NCI-H146 treated with DMSO at 0.1 percent for 48 hours (cell line): ENCODE results near the gene CLEC18A.
"Not testable (repeated sequence)": the region's sequence is repeated elsewhere in the genome, so short reads cannot be mapped to it uniquely, and the experiment has no call there.

Experiments used
- DNase-seq: peaks from one replicate; lab custom pipeline; 2025; ENCODE audit not compliant: unreplicated experiment; lab: John Stamatoyannopoulos, UW

Gene CLEC18A

GRCh38 chr16:69929480-69929879, 21.7 kb upstream of the CLEC18A start:
- no peak for DNase-seq

GRCh38 chr16:69930117-69930776, 20.9 kb upstream of the CLEC18A start:
- DNase-seq = peak; percentile 4

- DNase-seq = no peak
Measured at GRCh38 chr16:69931631-69932030, 19.5 kb upstream of the CLEC18A start.

- DNase-seq = no peak
Measured at GRCh38 chr16:69932228-69932627, 18.9 kb upstream of the CLEC18A start.

GRCh38 chr16:69932691-69933392, 18.3 kb upstream of the CLEC18A start:
- DNase-seq = no peak

GRCh38 chr16:69934044-69934443, 17.1 kb upstream of the CLEC18A start:
- DNase-seq = no peak

- DNase-seq = no peak
Measured at GRCh38 chr16:69934751-69935150, 16.4 kb upstream of the CLEC18A start.

GRCh38 chr16:69935278-69935711, 15.8 kb upstream of the CLEC18A start:
- DNase-seq = no peak

GRCh38 chr16:69935740-69936139, 15.4 kb upstream of the CLEC18A start:
- no peak for DNase-seq

GRCh38 chr16:69936252-69936651, 14.9 kb upstream of the CLEC18A start:
- no peak for DNase-seq

GRCh38 chr16:69936751-69937211, 14.4 kb upstream of the CLEC18A start:
- no peak for DNase-seq

- no peak for DNase-seq
Measured at GRCh38 chr16:69937465-69937951, 13.6 kb upstream of the CLEC18A start.

GRCh38 chr16:69938981-69939820, 11.9 kb upstream of the CLEC18A start:
- no peak for DNase-seq

GRCh38 chr16:69939821-69940585, 11.1 kb upstream of the CLEC18A start:
- DNase-seq = no peak

GRCh38 chr16:69940676-69941075, 10.5 kb upstream of the CLEC18A start:
- DNase-seq = no peak

GRCh38 chr16:69941251-69942098, 9.7 kb upstream of the CLEC18A start:
- no peak for DNase-seq

- no peak for DNase-seq
Measured at GRCh38 chr16:69942099-69942491, 9.0 kb upstream of the CLEC18A start.

- DNase-seq = no peak
Measured at GRCh38 chr16:69942627-69943170, 8.4 kb upstream of the CLEC18A start.

- DNase-seq = not testable (repeated sequence)
Measured at GRCh38 chr16:69943241-69944036, 7.7 kb upstream of the CLEC18A start.
